Measurements from ENCODE around the gene NDOR1. TPM values are rescaled to one million over a fixed set of nuclear protein-coding genes. Genes with fewer than 3 reads are reported as not detected.
"Not testable (repeated sequence)": the region's sequence is repeated elsewhere in the genome, so short reads cannot be mapped to it uniquely, and the experiment has no call there.

The NDOR1 gene
- total RNA-seq, 1 donor, result 7.8 TPM

DNA sequence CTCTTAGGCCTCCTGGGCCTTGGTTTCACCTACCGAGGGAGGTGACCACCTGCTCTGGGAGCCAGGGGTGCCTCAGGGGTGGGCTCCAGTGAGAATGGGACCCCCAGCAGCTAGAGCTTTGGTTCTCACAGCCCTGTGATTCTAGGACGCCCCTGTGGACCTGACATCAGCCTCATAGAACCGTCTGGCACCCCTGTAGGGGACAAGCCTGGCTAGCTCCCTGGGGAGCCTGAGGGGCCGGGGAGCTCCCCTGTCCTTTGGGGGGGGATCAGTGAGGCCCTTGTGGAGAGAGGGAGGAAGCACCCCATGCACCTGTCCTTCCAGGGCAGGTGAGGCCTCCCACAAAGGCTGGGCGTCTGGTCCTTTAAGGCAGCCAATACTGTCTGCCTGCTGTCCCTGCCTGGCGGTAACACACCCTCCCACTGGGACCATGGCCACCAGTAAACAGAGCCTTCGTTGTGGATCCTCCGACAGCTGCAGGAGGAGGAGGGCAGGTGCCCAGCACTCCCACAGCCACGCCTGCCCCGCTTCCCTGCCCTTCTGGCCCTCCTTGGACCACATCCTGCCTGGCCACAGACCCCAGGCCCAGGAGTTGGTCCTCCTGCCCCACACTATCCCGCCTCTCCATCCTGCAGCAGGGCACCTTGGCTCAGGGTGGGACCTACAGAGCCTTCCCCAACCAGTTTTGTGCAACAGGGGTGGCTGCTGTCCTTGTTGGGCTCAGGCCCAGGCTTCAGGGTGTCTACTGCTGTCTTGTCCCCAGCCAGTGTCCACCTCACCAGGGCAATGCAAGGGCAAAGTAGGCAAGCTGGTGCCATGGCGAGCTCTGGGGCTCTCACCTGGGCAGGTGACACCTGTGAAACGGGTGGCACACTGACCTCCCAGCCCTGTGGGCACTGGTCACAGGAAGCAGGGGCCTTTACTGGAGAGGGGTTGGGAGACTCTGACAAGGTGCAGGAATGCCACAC lies 32.5 kb downstream of the NDOR1 start:
- DNase-seq (ENCODE audit: low read depth), result no peak
- no peak overlapping the region for H3K4me3 ChIP-seq (ENCODE audit: low read depth, low read length)
- no peak for TF ChIP-seq CTCF (IDR thresholded peaks at IDR 0.05; ENCODE audit: insufficient read depth, low read depth, low read length)

DNA sequence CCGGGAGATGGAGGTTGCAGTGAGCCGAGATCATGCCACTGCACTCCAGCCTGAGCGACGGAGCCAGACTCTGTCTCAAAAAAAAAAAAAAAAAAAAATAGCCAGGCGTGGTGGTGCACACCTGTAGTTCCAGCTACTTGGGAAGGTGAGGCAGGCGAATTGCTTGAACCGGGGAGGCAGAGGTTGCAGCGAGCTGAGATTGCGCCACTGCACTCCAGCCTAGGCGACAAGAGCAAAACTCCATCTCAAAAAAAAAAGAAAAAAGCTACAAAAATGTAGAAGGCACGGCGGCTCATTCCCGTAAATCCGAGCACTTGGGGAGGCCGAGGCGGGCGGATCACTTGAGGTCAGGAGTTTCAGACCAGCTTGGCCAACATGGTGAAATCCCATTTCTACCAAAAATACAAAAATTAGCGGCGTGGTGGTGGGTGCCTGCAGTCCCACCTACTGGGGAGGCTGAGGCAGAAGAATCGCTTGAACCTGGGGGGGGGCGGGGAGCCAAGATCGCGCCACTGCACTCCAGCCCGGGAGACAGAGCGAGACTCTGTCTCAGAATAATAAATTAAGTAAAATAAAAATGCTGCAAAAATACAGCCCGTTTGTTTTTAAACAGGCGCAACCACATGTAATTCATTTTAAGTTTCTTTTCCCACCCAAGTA lies 34.2 kb downstream of the NDOR1 start:
- peak overlapping the region; percentile 65 for H3K4me3 ChIP-seq (ENCODE audit: low read depth, low read length)
- DNase-seq (ENCODE audit: low read depth), result not testable (repeated sequence)

DNA sequence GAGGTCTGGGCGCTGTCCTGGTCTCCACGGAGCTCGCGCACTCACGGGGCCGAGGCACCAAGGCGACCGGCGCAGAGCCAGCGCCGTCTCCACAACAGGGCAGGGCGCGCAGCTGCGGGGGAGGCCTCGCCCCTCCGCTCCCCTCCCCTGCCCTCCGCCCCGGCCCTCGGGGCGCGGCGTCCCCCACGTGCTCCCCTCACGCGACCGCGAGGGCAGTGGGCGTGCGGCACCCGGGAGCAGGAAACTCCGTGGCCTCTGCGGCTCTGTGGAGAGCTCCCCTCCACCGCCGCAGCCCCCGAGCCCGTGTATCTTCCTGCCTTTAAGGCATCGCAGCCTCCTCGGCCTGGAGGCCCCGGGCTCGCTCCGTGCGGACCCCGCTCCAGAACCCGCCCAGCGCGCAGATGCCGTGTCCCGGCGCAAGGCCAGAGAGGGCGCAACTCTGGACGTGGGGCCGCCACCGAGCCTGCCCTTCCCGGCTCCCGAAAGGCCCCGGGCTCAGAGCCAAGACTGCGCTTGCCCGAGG lies 34.9 kb downstream of the NDOR1 start:
- DNase-seq (ENCODE audit: low read depth), result peak; percentile 75
- peak overlapping the region; percentile 65 for H3K4me3 ChIP-seq (ENCODE audit: low read depth, low read length)
- no peak for TF ChIP-seq CTCF (IDR thresholded peaks at IDR 0.05; ENCODE audit: insufficient read depth, low read depth, low read length)

GRCh38 chr9:137240841-137241489 lies 35.5 kb downstream of the NDOR1 start, which contains the start of gene TUBB4B:
TUBB4B (plus strand) TSS chr9:137241287; CDS start chr9:137241361, 74 bp downstream.
- H3K4me3 ChIP-seq (ENCODE audit: low read depth, low read length), result peak within 1 kb of the TSS; percentile 85
- DNase-seq (ENCODE audit: low read depth), result peak; percentile 100
- TF ChIP-seq CTCF (IDR thresholded peaks at IDR 0.05; ENCODE audit: insufficient read depth, low read depth, low read length), result no peak

GRCh38 chr9:137241490-137242268 lies 36.2 kb downstream of the NDOR1 start:
- no peak for TF ChIP-seq CTCF (IDR thresholded peaks at IDR 0.05; ENCODE audit: insufficient read depth, low read depth, low read length)
- H3K4me3 ChIP-seq (ENCODE audit: low read depth, low read length), result peak overlapping the region; percentile 85
- peak; percentile 42 for DNase-seq (ENCODE audit: low read depth)

DNA sequence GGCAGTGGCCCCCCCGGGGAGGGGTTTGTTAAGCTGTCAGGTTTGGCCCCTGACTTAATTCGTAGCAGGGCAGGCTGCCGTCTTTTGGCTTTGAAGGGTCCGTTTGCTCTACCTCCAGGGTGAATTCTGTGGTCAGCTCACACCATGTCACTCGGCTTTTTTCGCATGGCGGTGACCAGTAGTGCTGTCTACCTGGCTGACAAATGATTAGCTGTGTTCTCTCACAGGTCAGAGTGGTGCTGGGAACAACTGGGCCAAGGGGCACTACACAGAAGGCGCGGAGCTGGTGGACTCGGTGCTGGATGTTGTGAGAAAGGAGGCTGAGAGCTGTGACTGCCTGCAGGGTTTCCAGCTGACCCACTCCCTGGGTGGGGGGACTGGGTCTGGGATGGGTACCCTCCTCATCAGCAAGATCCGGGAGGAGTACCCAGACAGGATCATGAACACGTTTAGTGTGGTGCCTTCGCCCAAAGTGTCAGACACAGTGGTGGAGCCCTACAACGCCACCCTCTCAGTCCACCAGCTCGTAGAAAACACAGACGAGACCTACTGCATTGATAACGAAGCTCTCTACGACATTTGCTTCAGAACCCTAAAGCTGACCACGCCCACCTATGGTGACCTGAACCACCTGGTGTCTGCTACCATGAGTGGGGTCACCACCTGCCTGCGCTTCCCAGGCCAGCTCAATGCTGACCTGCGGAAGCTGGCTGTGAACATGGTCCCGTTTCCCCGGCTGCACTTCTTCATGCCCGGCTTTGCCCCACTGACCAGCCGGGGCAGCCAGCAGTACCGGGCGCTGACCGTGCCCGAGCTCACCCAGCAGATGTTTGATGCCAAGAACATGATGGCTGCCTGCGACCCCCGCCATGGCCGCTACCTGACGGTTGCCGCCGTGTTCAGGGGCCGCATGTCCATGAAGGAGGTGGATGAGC lies 37.0 kb downstream of the NDOR1 start:
- no peak for TF ChIP-seq CTCF (IDR thresholded peaks at IDR 0.05; ENCODE audit: insufficient read depth, low read depth, low read length)
- peak overlapping the region; percentile 85 for H3K4me3 ChIP-seq (ENCODE audit: low read depth, low read length)
- DNase-seq (ENCODE audit: low read depth), result no peak

GRCh38 chr9:137243266-137243625 lies 37.7 kb downstream of the NDOR1 start:
- H3K4me3 ChIP-seq (ENCODE audit: low read depth, low read length); DNase-seq (ENCODE audit: low read depth): not testable (repeated sequence)

All from fibroblast of villous mesenchyme (primary cell).